SK-N-SH (cell line): Measurements from ENCODE around the gene MTHFD1L. TPM values are rescaled to one million over a fixed set of nuclear protein-coding genes. Genes with fewer than 3 reads are reported as not detected.

Source experiments
- CTCF ChIA-PET: fragments of 300-600, 350-600 bp; formaldehyde crosslinking; extraction: SDS; loops from one replicate; lab custom pipeline; 2021; lab: Yijun Ruan, JAX
- POLR2A ChIA-PET: fragments of 350-600 bp; sonication (Branson Sonifier 250); formaldehyde crosslinking; extraction: SDS; loops from one replicate; lab custom pipeline; 2020; ENCODE audit warnings: antibody characterized with exemption, inconsistent platforms; lab: Yijun Ruan, JAX
- DNase-seq: peaks from one replicate; pipeline ENCODE4 v3.0.0; 2012
- H2AFZ ChIP-seq: fragments of 200-600 bp; sonication (generic); 2 replicates; pipeline ENCODE4 v1.8.1; 2016; ENCODE audit warnings: antibody characterized with exemption, mild to moderate bottlenecking, low read depth
- H3F3A ChIP-seq: fragments of 200-600 bp; sonication (generic); replicated peaks from 2 replicates; pipeline ENCODE3; 2016; ENCODE audit warnings: antibody characterized with exemption, mild to moderate bottlenecking; ENCODE audit not compliant: insufficient read depth
- H3K27ac ChIP-seq, 2 experiments: fragments of 200-500 bp in 1 of 2; fragments of 200-600 bp in 1 of 2; sonication (Bioruptor generic) in 1 of 2; sonication (generic), shearing (Covaris generic) in 1 of 2; 2 replicates each; pipeline versions ENCODE4 v1.5.1 to v1.6.1; 2014 to 2016; ENCODE audit warnings: low read depth in 2 of 2, inconsistent platforms in 1 of 2, low read length in 1 of 2, mild to moderate bottlenecking in 1 of 2, mixed read lengths in 1 of 2
- H3K27me3 ChIP-seq: fragments of 200-600 bp; sonication (generic), shearing (Covaris generic); 2 replicates; pipeline ENCODE4 v1.6.1; 2016; ENCODE audit warnings: mixed run types; ENCODE audit not compliant: insufficient read depth
- H3K36me3 ChIP-seq, 2 experiments: fragments of 200-500 bp in 1 of 2; fragments of 200-600 bp in 1 of 2; sonication (Bioruptor generic) in 1 of 2; sonication (generic) in 1 of 2; replicated peaks in 1 of 2; 2 replicates each; pipeline versions ENCODE3 to v1.5.1; 2014 to 2016; ENCODE audit warnings: low read length in 1 of 2, mild to moderate bottlenecking in 1 of 2; ENCODE audit not compliant: insufficient read depth in 2 of 2, control insufficient read depth in 1 of 2
- H3K4me1 ChIP-seq, 2 experiments: fragments of 200-500 bp in 1 of 2; fragments of 200-600 bp in 1 of 2; sonication (Bioruptor generic) in 1 of 2; sonication (generic), shearing (Covaris generic) in 1 of 2; 2 replicates each; pipeline versions ENCODE4 v1.5.1 to v1.6.1; 2014 to 2016; ENCODE audit warnings: low read depth in 1 of 2, low read length in 1 of 2, mixed run types in 1 of 2; ENCODE audit not compliant: insufficient read depth in 2 of 2, control insufficient read depth in 1 of 2
- H3K4me2 ChIP-seq: fragments of 200-600 bp; sonication (generic), shearing (Covaris generic); 2 replicates; pipeline ENCODE4 v1.6.1; 2017; ENCODE audit warnings: mixed run types
- H3K4me3 ChIP-seq, 2 experiments: fragments of 200-500 bp in 1 of 2; fragments of 200-600 bp in 1 of 2; sonication (Bioruptor generic) in 1 of 2; sonication (generic), shearing (Covaris generic) in 1 of 2; 2 replicates each; pipeline versions ENCODE4 v1.5.1 to v1.8.1; 2014 to 2016; ENCODE audit warnings: low read depth in 2 of 2, inconsistent platforms in 1 of 2, low read length in 1 of 2, mild to moderate bottlenecking in 1 of 2, mixed read lengths in 1 of 2, moderate library complexity in 1 of 2
- H3K79me2 ChIP-seq: fragments of 200-600 bp; sonication (generic); 2 replicates; pipeline ENCODE4 v1.8.1; 2017; ENCODE audit warnings: mild to moderate bottlenecking; ENCODE audit not compliant: insufficient read depth
- H3K9ac ChIP-seq: fragments of 200-600 bp; sonication (generic); 2 replicates; pipeline ENCODE4 v1.6.1; 2017; ENCODE audit warnings: mixed run types
- H3K9me2 ChIP-seq: fragments of 200-600 bp; sonication (generic); 2 replicates; pipeline ENCODE4 v1.6.1; 2017; ENCODE audit warnings: mixed run types
- H3K9me3 ChIP-seq: fragments of 200-600 bp; sonication (generic); 2 replicates; pipeline ENCODE4 v1.6.1; 2017; ENCODE audit warnings: mixed run types, mild to moderate bottlenecking, moderate library complexity
- H4K20me1 ChIP-seq: fragments of 200-600 bp; sonication (generic); 2 replicates; pipeline ENCODE4 v1.6.1; 2017; ENCODE audit warnings: mild to moderate bottlenecking, mixed run types; ENCODE audit not compliant: insufficient read depth
- CTCF ChIP-seq: fragments of 200-600 bp; sonication (generic); IDR thresholded peaks from 2 replicates; pipeline ENCODE4 v1.6.1; 2017; ENCODE audit warnings: antibody characterized with exemption, mild to moderate bottlenecking, moderate library complexity
- ELF1 ChIP-seq: IDR thresholded peaks from 2 replicates; pipeline ENCODE4 v1.4.0; 2012
- EZH2phosphoT487 ChIP-seq: fragments of 200-600 bp; sonication (generic); IDR thresholded peaks from 2 replicates; pipeline ENCODE4 v1.6.1; 2017; ENCODE audit warnings: low read depth, mixed run types, mild to moderate bottlenecking, antibody characterized with exemption, moderate library complexity, borderline replicate concordance
- FOXM1 ChIP-seq: IDR thresholded peaks from 2 replicates; pipeline ENCODE4 v1.4.0; 2012; ENCODE audit warnings: low read depth, mild to moderate bottlenecking
- GABPA ChIP-seq: IDR thresholded peaks from 2 replicates; pipeline ENCODE4 v1.4.0; 2012; ENCODE audit warnings: low read depth, mild to moderate bottlenecking
- GATA2 ChIP-seq: sonication (generic); formaldehyde crosslinking; IDR thresholded peaks from 2 replicates; pipeline ENCODE4 v1.5.0; 2020; ENCODE audit warnings: mild to moderate bottlenecking, missing genetic modification reagents
- IRF3 ChIP-seq: fragments of 150-350 bp; IDR thresholded peaks from 2 replicates; pipeline ENCODE4 v1.6.1; 2016; ENCODE audit warnings: mild to moderate bottlenecking, low read depth, low read length
- MXI1 ChIP-seq: IDR thresholded peaks from 2 replicates; pipeline ENCODE4 v1.6.1; 2012; ENCODE audit warnings: mild to moderate bottlenecking, low read depth, low read length, improper control_type of control experiment
- NRF1 ChIP-seq: IDR thresholded peaks from 2 replicates; pipeline ENCODE4 v1.6.1; 2012; ENCODE audit warnings: low read depth, mild to moderate bottlenecking, low read length
- POLR2AphosphoS5 ChIP-seq: IDR thresholded peaks from 2 replicates; pipeline ENCODE4 v1.6.1; 2012; ENCODE audit warnings: low read depth, low read length
- RAD21 ChIP-seq: IDR thresholded peaks from 2 replicates; pipeline ENCODE4 v1.6.1; 2012; ENCODE audit warnings: mild to moderate bottlenecking, low read length
- RCOR1 ChIP-seq: fragments of 150-350 bp; IDR thresholded peaks from 2 replicates; pipeline ENCODE4 v1.6.1; 2017; ENCODE audit warnings: antibody characterized with exemption, low read length
- RFX5 ChIP-seq: IDR thresholded peaks from 2 replicates; pipeline ENCODE4 v1.6.1; 2012; ENCODE audit warnings: mild to moderate bottlenecking, improper control_type of control experiment, low read length
- SIN3A ChIP-seq: IDR thresholded peaks from 2 replicates; pipeline ENCODE4 v1.6.1; 2012; ENCODE audit warnings: low read depth, mild to moderate bottlenecking, low read length, moderate library complexity, borderline replicate concordance
- TCF12 ChIP-seq: IDR thresholded peaks from 2 replicates; pipeline ENCODE4 v1.4.0; 2012
- TEAD4 ChIP-seq: IDR thresholded peaks from 2 replicates; pipeline ENCODE4 v1.4.0; 2012; ENCODE audit warnings: mild to moderate bottlenecking, borderline replicate concordance; ENCODE audit not compliant: insufficient read depth
- USF1 ChIP-seq: IDR thresholded peaks from 2 replicates; pipeline ENCODE4 v1.4.0; 2012; ENCODE audit warnings: low read depth, borderline replicate concordance
- USF2 ChIP-seq: fragments of 150-350 bp; IDR thresholded peaks from 2 replicates; pipeline ENCODE4 v1.6.1; 2017; ENCODE audit warnings: antibody characterized with exemption, low read length, low read depth, borderline replicate concordance
- YY1 ChIP-seq: IDR thresholded peaks from 2 replicates; pipeline ENCODE4 v1.4.0; 2012; ENCODE audit warnings: low read depth, mild to moderate bottlenecking
- ZBTB33 ChIP-seq: IDR thresholded peaks from 2 replicates; pipeline ENCODE4 v1.4.0; 2012; ENCODE audit warnings: low read depth, borderline replicate concordance
- WGBS: methylation state at CpG from one replicate; pipeline ENCODE4 v1.1.6; 2017; ENCODE audit warnings: low lambda C conversion rate; 5-methylcytosine and 5-hydroxymethylcytosine counted together
- polyA plus RNA-seq, 3 experiments: library from polyadenylated mRNA; depleted of rRNA; stranded (reverse); fragments of >200 nt; gene quantifications; 2 replicates each; pipeline ENCODE4 v1.2.3, GENCODE V29; 2012

The MTHFD1L gene
- polyA plus RNA-seq, 1 of the 3 experiments (the other 2 are of a cell fraction): 37.0 TPM

- H3K4me1 ChIP-seq: no peaks in the 10 kb centered on the region; a peak in 1 of 4 replicates
- no peak overlapping the region for H3K4me3 ChIP-seq
- H3K27me3 ChIP-seq: no peaks in the 10 kb centered on the region
- H2AFZ ChIP-seq: no peak overlapping the region
- no peaks in the 10 kb centered on the region for H3F3A ChIP-seq
- ChIA-PET CTCF (no interaction called here), POLR2A (no interaction called here)
- no peak overlapping the region for H3K27ac ChIP-seq
- no peaks in the 10 kb centered on the region for H3K79me2 ChIP-seq
- H3K9ac ChIP-seq: no peak overlapping the region
- no peak overlapping the region for H3K4me2 ChIP-seq
- H4K20me1 ChIP-seq: no peaks in the 10 kb centered on the region
- H3K9me2 ChIP-seq: no peaks in the 10 kb centered on the region
- no peak for DNase-seq
- H3K36me3 ChIP-seq: peaks cover 16 to 23% of the 10 kb centered on the region in 2 experiments
- H3K9me3 ChIP-seq: no peaks in the 10 kb centered on the region
- TF ChIP-seq CTCF: no peak
- no peak for TF ChIP-seq MXI1
- TF ChIP-seq RAD21: no peak
- TF ChIP-seq GABPA: no peak
- TF ChIP-seq YY1: no peak
- TF ChIP-seq ELF1: no peak
- no peak for TF ChIP-seq EZH2phosphoT487
- no peak for TF ChIP-seq TEAD4
- no peak for TF ChIP-seq POLR2AphosphoS5
- TF ChIP-seq USF1: no peak
- TF ChIP-seq RFX5: no peak
- no peak for TF ChIP-seq TCF12
- TF ChIP-seq USF2: no peak
- no peak for TF ChIP-seq FOXM1
- TF ChIP-seq IRF3: no peak
- no peak for TF ChIP-seq NRF1
- TF ChIP-seq GATA2 (CRISPR knock-in tag): no peak
- TF ChIP-seq RCOR1: no peak
- no peak for TF ChIP-seq SIN3A
- TF ChIP-seq ZBTB33: no peak
- 94% methylated on average over 2 of the region's 2 CpGs for WGBS
Measured at GRCh38 chr6:150981669-150982068, 116.2 kb downstream of the MTHFD1L start.
